ENCODE measurements around the gene LENG8.
"Not testable (repeated sequence)": the region's sequence is repeated elsewhere in the genome, so short reads cannot be mapped to it uniquely, and the experiment has no call there.

LENG8 gene

GRCh38 chr19:54463531-54464043 is 14.6 kb downstream of the LENG8 start, which contains the start of gene LENG9:
TSS of gene LENG9 (minus strand) at chr19:54463778. CDS start at chr19:54463526, 252 bp downstream.
- in situ Hi-C loops (cut with MboI; ENCODE audit: low pct_unique_long_range_greater_than_20kb, low sequenced_read_pairs, unreplicated experiment) = loop anchor here (25.0 kb wide), 2 partner anchors 649 to 1149 kb away; partner anchors contain the start of genes PPP1R12C, ZNF524, ZNF784 and ZNF865
- no peak for TF ChIP-seq CTCF (IDR thresholded peaks at IDR 0.05; ENCODE audit: extremely low read depth, insufficient read depth, missing control alignments)

GRCh38 chr19:54464044-54464629 is 15.1 kb downstream of the LENG8 start:
- in situ Hi-C loops (cut with MboI; ENCODE audit: low pct_unique_long_range_greater_than_20kb, low sequenced_read_pairs, unreplicated experiment) = loop anchor here (25.0 kb wide), 2 partner anchors 648 to 1148 kb away; partner anchors contain the start of genes PPP1R12C, ZNF524, ZNF784 and ZNF865
- no peak for TF ChIP-seq CTCF (IDR thresholded peaks at IDR 0.05; ENCODE audit: extremely low read depth, insufficient read depth, missing control alignments)
- peak; percentile 91 for DNase-seq (ENCODE audit: low spot score)

More at GRCh38 chr19:54463531-54464043, 14.6 kb downstream of the LENG8 start, which contains the start of gene LENG9:
- peak; percentile 96 for DNase-seq (ENCODE audit: low spot score)

GRCh38 chr19:54464630-54465425 is 15.8 kb downstream of the LENG8 start:
- DNase-seq (ENCODE audit: low spot score) = peak; percentile 94
- no peak for TF ChIP-seq CTCF (IDR thresholded peaks at IDR 0.05; ENCODE audit: extremely low read depth, insufficient read depth, missing control alignments)
- in situ Hi-C loops (cut with MboI; ENCODE audit: low pct_unique_long_range_greater_than_20kb, low sequenced_read_pairs, unreplicated experiment) = loop anchor here (25.0 kb wide), 2 partner anchors 647 to 1147 kb away; partner anchors contain the start of genes PPP1R12C, ZNF524, ZNF784 and ZNF865

GRCh38 chr19:54465426-54466109 is 16.6 kb downstream of the LENG8 start:
- DNase-seq (ENCODE audit: low spot score) = no peak
- in situ Hi-C loops (cut with MboI; ENCODE audit: low pct_unique_long_range_greater_than_20kb, low sequenced_read_pairs, unreplicated experiment) = loop anchor here (25.0 kb wide), 2 partner anchors 647 to 1147 kb away; partner anchors contain the start of genes PPP1R12C, ZNF524, ZNF784 and ZNF865
- TF ChIP-seq CTCF (IDR thresholded peaks at IDR 0.05; ENCODE audit: extremely low read depth, insufficient read depth, missing control alignments) = no peak

- in situ Hi-C loops (cut with MboI; ENCODE audit: low pct_unique_long_range_greater_than_20kb, low sequenced_read_pairs, unreplicated experiment) = loop anchor here (25.0 kb wide), 2 partner anchors 646 to 1146 kb away; partner anchors contain the start of genes PPP1R12C, ZNF524, ZNF784 and ZNF865
Measured at GRCh38 chr19:54466110-54466480, 17.1 kb downstream of the LENG8 start.

GRCh38 chr19:54469496-54469934 is 20.5 kb downstream of the LENG8 start:
- no peak for DNase-seq (ENCODE audit: low spot score)
- in situ Hi-C loops (cut with MboI; ENCODE audit: low pct_unique_long_range_greater_than_20kb, low sequenced_read_pairs, unreplicated experiment) = loop anchor here (25.0 kb wide), 2 partner anchors 643 to 1143 kb away; partner anchors contain the start of genes PPP1R12C, ZNF524, ZNF784 and ZNF865

More at GRCh38 chr19:54466110-54466480, 17.1 kb downstream of the LENG8 start:
- not testable (repeated sequence) for DNase-seq (ENCODE audit: low spot score)

More at GRCh38 chr19:54469496-54469934, 20.5 kb downstream of the LENG8 start:
- TF ChIP-seq CTCF (IDR thresholded peaks at IDR 0.05; ENCODE audit: extremely low read depth, insufficient read depth, missing control alignments) = no peak

All from GM13977 (cell line).